ENCODE results near the gene UNC13D. TPM values are rescaled to one million over a fixed set of nuclear protein-coding genes. Genes with fewer than 3 reads are reported as not detected.

The UNC13D gene
- total RNA-seq, 1 donor from 2014 or later, result 4.7 TPM

DNA sequence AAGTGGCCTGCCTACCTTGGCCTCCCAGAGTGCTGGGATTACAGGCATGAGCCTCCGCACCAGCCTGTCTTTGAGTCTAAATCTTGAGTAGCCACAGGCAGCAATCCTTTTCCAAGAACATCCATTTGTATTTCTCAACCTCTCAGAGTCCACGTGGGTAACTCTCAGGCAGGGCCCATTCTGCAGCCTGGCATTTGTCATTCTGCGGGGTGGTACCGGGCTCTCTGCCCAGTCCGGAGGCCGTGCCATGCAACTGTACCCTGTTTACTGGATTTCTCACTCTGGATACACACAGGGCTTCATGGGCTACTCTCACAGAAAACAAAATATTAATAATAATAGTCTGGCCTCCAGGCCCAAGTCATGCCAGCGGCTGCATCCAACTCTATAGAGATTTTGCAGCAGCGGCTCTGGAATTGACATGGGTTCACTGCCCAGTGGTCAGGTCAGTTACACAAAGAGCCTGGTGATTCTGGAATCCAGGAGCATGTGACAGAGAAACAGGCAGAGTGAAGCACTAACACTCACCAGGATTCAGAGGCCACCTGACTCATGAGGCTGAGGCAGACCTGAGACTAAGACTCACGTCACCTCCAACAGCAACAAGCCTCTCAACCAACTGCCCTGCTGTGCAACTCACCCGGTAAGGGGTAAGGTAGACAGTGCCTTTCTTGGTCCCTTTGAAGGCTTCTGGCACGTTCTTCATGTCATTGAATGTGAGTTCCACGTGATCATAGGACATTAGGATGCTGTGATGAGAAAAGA lies 6.9 kb upstream of the UNC13D start:
- Histone ChIP-seq H3K27me3 (ENCODE audit: control insufficient read depth, insufficient read depth, low read length) (no peaks in the 10 kb centered on the region), H3K36me3 (ENCODE audit: control insufficient read depth, insufficient read depth, low read length) (peaks cover 33% of the 10 kb centered on the region), H3K4me3 (ENCODE audit: low read depth, low read length) (no peak overlapping the region)
- DNase-seq (ENCODE audit: low read depth) (no peak), FAIRE-seq (no peak)
- TF ChIP-seq, protein P1, sequence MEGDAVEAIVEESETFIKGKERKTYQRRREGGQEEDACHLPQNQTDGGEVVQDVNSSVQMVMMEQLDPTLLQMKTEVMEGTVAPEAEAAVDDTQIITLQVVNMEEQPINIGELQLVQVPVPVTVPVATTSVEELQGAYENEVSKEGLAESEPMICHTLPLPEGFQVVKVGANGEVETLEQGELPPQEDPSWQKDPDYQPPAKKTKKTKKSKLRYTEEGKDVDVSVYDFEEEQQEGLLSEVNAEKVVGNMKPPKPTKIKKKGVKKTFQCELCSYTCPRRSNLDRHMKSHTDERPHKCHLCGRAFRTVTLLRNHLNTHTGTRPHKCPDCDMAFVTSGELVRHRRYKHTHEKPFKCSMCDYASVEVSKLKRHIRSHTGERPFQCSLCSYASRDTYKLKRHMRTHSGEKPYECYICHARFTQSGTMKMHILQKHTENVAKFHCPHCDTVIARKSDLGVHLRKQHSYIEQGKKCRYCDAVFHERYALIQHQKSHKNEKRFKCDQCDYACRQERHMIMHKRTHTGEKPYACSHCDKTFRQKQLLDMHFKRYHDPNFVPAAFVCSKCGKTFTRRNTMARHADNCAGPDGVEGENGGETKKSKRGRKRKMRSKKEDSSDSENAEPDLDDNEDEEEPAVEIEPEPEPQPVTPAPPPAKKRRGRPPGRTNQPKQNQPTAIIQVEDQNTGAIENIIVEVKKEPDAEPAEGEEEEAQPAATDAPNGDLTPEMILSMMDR (IDR thresholded peaks at IDR 0.05; ENCODE audit: insufficient read depth, low read length, severe bottlenecking), result no peak

DNA sequence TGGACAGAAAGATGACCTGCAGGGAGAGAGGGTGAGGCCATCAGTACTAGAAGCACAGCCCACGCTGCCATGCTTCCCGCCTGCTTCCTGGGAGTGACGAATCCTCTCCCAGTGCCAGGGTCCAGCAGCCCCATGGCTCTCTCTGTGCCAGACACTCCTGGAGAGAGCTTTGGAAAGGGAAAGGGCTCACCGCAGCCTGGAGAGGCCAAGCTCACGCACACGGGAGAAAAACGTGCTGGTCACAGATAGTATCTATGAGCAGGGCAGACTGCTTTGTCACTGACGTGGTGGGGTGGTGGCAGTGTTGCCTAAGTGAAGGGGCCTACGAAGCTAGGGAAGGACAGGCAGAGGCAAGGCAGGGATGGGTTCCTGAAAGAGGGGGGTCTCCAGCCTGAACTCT lies 5.5 kb upstream of the UNC13D start:
- Histone ChIP-seq H3K27me3 (ENCODE audit: control insufficient read depth, insufficient read depth, low read length) (no peaks in the 10 kb centered on the region), H3K4me3 (ENCODE audit: low read depth, low read length) (no peak overlapping the region), H3K36me3 (ENCODE audit: control insufficient read depth, insufficient read depth, low read length) (peaks cover 34% of the 10 kb centered on the region)
- TF ChIP-seq, protein P1 (IDR thresholded peaks at IDR 0.05; ENCODE audit: insufficient read depth, low read length, severe bottlenecking), result no peak
- FAIRE-seq (no peak), DNase-seq (ENCODE audit: low read depth) (no peak)

DNA sequence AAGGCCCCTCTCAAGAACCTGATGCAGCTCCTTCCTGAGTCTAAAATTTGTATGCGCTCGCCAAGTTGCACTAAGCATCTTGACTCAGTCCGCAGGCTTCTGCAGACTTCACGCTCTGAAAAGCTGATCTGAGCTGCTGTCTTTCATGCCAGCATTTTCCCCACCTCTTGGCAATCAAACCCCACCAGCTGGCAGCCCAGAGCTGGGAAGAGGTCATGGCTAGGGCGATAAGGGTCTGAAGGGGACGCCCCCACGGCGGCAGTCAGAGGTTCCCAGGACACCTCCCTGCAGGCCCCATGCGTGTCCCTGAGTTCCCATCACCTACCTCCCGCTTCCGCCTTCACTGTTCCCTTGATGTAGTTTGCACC lies 5.1 kb upstream of the UNC13D start:
- TF ChIP-seq, protein P1 (IDR thresholded peaks at IDR 0.05; ENCODE audit: insufficient read depth, low read length, severe bottlenecking), result no peak
- peaks cover 34% of the 10 kb centered on the region for H3K36me3 ChIP-seq (ENCODE audit: control insufficient read depth, insufficient read depth, low read length)

DNA sequence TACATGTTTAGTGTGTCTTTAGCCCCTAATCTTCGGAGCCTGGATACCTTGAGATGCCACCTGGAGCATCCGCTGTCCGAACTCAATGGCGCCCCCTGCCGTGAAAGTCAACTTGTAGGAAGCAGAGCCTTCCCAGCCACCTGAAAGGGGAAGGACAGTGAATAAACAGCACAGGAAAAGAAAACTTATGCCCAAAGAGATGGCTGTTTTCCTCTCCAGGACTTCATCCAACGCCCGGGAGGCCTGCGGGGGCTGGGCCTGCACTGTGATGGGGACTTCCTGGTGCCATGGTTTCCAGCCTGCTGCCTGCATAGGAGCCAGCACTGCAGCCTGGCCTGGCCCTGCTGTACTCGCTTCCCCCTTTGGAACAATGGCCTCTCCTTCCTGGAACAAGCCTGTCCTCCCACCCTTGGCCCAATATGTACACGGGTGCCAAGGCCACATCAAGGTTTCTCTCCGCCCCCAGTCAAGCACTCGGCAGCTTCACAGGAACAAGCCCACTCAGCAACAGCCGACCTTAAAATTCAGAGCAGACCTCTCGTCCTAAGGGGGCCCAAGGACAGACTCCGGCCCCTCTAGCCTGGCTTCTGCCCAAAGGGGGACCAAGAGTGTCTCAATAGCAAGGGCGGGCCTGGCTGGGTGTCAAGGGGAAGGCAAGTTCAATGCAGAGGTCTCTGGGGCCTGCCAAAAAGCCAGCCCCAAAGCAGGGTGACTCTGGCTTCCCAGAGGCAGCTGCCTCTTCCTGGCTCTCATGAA lies 4.5 kb upstream of the UNC13D start:
- DNase-seq (ENCODE audit: low read depth), result peak; percentile 58
- peaks cover 34% of the 10 kb centered on the region for H3K36me3 ChIP-seq (ENCODE audit: control insufficient read depth, insufficient read depth, low read length)
- TF ChIP-seq, protein P1 (IDR thresholded peaks at IDR 0.05; ENCODE audit: insufficient read depth, low read length, severe bottlenecking), result peak; percentile 82
- H3K4me3 ChIP-seq (ENCODE audit: low read depth, low read length), result no peak overlapping the region
- FAIRE-seq, result peak; percentile 43
- H3K27me3 ChIP-seq (ENCODE audit: control insufficient read depth, insufficient read depth, low read length), result no peaks in the 10 kb centered on the region

More for the DNA sequence above, 5.1 kb upstream of the UNC13D start:
- FAIRE-seq (no peak), DNase-seq (ENCODE audit: low read depth) (no peak)
- Histone ChIP-seq H3K4me3 (ENCODE audit: low read depth, low read length) (no peak overlapping the region), H3K27me3 (ENCODE audit: control insufficient read depth, insufficient read depth, low read length) (no peaks in the 10 kb centered on the region)

DNA sequence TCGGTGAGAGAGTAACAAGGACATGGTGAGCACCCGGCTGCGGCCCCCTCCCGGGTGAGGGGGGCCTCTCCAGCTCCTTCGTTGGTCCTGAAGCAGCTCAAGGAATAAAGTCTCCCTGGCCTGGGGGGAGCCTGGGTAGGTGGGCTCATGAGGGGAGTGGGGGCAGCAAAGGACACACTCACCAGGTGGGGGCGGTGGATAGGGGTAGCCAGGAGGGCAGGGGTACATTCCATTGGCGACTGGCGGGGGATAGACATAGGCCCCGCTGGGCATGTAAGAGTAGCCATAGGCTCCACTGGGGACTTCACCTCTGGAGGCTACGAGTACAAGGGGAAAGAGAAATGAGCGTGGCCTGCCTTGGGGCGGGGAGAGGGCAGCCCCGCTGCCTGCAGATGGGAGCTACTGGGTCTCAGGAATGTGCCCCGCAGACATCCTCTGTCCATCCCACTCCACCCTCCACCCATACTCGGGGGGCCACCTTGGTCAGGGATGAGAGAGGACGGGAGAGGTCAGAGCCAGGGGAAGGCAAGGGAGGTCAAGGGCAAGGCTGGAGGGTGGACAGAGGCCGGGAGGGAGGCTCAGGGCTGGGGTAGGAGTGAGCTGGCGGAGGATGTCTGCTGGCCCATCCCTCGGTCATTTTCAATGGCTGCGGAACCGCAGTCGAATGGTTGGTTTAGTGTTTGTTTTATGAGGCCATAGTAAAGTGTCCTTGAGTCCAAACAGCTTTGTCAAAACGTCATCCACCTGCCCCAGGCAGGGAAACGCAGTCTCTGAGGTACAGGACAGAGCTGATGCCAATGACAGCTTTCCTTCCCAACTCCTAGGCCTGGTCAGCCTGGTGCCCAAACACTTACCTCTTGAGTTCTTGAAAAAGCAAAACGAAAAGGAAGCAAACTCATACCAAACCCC lies 3.7 kb upstream of the UNC13D start:
- Histone ChIP-seq H3K36me3 (ENCODE audit: control insufficient read depth, insufficient read depth, low read length) (peaks cover 34% of the 10 kb centered on the region), H3K27me3 (ENCODE audit: control insufficient read depth, insufficient read depth, low read length) (no peaks in the 10 kb centered on the region), H3K4me3 (ENCODE audit: low read depth, low read length) (no peak overlapping the region)
- FAIRE-seq (no peak), DNase-seq (ENCODE audit: low read depth) (no peak)
- TF ChIP-seq, protein P1 (IDR thresholded peaks at IDR 0.05; ENCODE audit: insufficient read depth, low read length, severe bottlenecking), result no peak
